ENCODE results near the gene ZFX.
"Not testable (repeated sequence)": the region's sequence is repeated elsewhere in the genome, so short reads cannot be mapped to it uniquely, and the experiment has no call there.

Gene ZFX

DNA sequence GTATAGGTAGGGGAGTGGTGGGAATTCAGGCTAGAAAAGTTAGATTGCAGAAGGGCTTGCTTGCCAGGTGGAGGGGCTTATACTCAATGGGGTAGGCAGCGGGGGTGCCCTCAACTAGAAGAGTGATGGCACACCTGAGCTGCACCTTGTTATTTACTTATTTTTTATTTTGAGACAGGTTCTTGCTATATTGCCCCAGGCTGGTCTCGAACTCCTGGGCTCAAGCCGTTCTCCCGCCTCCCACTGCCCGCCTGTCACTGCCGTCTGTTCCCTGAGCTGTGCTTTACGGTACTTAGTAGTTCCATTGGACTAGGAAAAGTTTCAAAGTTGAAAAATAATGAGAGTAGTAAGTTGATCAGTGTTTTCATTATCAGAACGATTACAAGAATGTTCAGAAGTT lies 2.0 kb downstream of the ZFX start:
- in situ Hi-C loops (cut with MboI; ENCODE audit: low sequenced_read_pairs): no loop called here

GRCh38 chrX:24153178-24153795 lies 3.8 kb downstream of the ZFX start:
- in situ Hi-C loops (cut with MboI; ENCODE audit: low sequenced_read_pairs): no loop called here

DNA sequence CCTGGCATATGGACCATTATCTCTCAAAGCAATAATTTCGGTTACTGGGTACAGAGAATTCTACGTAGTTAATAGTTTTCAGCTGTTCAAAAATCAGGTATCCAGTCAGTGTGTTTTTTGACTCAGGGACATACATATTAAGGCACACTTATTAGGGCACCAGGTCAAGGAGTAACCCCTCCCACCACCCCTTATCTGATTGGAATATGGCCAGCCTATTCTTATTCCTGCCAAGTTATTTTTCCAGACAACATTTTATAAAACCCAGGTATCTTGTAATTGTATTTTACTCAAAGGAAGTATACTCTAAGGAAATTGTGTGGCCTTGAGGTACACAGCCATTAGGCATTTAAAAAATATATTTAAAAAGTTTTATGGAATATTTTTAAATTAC lies 4.3 kb downstream of the ZFX start:
- in situ Hi-C loops (cut with MboI; ENCODE audit: low sequenced_read_pairs): no loop called here

DNA sequence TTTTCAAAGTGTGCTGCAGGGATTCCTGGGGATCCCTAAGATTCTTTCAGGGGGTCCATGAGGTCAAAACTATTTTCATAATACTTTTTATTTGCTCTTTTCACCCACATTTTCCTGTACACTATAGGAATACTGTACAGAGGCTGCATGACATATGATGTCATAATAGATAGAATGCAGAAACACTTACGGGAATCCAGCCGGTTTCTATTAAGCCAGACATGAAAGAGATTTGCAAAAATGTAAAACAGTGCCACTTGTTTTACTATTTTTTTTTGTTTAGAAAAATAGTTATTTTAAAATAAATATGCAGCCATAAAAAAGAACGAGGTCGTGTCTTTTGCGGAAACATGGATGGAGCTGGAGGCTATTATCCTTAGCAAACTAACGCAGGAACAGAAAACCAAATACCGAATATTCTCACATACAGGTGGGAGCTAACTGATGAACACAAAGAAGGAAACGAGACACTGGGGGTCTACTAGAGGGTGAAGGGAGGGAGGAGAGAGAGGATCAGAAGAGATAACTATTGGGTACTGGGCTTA lies 5.0 kb downstream of the ZFX start:
- in situ Hi-C loops (cut with MboI; ENCODE audit: low sequenced_read_pairs): no loop called here

DNA sequence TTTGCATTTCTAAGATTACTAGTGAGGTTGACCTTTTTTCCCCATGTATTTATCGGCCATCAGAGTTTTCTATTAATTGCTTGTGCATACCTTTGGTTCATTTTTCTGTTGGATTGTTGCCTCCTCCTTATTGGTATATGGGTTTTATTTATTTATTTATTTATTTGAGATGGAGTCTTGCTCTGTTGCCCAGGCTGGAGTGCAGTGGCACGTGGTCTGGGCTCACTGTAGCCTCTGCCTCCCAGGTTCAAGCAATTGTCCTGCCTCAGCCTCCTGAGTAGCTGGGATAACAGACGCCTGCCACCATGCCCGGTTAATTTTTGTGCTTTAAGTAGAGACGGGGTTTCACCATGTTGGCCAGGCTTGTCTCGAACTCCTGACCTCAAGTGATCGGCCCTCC lies 6.2 kb downstream of the ZFX start:
- in situ Hi-C loops (cut with MboI; ENCODE audit: low sequenced_read_pairs): not testable (repeated sequence)

DNA sequence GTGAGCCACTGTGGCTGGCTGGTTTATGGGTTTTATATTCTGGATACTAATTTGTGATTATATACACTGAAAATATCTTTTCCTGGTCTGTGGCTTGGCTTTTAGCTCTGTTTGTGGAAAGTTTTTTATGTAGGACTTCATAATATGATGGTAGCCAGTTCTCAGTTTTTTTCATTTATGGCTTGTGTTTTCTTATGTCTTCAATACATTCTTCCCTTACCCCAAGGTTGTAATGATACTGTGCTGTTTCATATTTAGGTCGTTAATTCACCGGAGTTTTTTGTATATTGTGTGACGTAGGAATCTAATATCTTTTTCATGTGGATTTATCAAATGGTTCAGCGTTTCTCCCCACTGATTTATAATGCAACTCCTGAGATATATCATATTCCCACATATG lies 6.6 kb downstream of the ZFX start:
- in situ Hi-C loops (cut with MboI; ENCODE audit: low sequenced_read_pairs): no loop called here

DNA sequence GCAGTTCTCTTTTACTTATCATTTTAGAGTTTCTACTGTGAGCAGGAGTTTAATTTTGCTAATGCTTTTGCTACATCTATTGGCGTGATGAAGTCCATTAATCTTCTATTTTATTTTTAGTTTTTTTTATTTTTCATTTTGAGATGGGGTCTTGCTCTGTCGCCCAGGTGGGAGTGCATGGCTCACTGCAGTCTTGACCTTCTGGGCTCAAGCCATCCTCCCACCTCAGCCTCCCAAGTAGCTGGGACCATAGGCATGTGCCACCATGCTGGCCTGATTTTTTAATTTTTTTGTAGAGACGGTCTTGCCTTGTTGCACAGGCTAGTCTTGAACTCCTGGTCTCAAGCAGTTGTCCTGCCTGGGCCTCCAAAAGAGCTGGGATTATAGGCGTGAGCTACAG lies 9.4 kb downstream of the ZFX start:
- in situ Hi-C loops (cut with MboI; ENCODE audit: low sequenced_read_pairs): no loop called here

- in situ Hi-C loops (cut with MboI; ENCODE audit: low sequenced_read_pairs): no loop called here
Measured at GRCh38 chrX:24166078-24166477, 16.5 kb downstream of the ZFX start.

DNA sequence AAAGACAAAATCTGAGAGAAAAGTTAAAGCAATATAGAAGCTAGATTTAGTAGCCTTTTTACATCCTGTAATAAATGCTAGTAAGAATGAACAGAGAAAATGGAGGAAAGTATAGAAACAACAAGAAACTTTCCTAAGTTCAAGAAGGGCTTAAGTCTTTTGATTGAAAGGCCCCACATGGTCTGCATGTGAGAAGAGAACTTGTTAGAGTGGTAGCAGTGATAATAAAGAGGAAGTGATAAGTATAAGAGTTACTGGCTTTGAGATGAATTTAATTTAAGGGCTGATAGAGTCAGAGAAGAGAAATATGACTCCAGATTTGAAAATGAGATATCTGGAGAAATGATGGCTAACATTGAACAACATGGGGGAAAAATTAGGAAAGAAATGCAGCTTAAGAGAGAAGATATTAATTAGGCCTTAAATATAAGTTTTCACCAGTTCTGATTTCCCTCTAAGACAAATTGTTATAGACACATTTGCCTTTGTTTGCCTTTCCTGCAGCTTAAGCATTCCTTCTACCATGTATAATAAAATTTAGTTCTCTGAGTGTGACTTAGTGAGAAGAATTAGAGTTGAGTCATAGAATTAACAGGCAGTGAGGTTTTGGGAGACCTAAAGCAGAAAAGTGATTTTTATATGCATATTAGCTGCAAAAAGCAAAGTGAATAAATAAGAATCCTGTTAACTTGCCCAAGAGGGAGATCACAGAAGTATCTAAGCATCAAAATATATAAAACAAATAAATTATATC lies 18.4 kb downstream of the ZFX start:
- in situ Hi-C loops (cut with MboI; ENCODE audit: low sequenced_read_pairs): no loop called here

- in situ Hi-C loops (cut with MboI; ENCODE audit: low sequenced_read_pairs): no loop called here
Measured at GRCh38 chrX:24168807-24169206, 19.3 kb downstream of the ZFX start.

DNA sequence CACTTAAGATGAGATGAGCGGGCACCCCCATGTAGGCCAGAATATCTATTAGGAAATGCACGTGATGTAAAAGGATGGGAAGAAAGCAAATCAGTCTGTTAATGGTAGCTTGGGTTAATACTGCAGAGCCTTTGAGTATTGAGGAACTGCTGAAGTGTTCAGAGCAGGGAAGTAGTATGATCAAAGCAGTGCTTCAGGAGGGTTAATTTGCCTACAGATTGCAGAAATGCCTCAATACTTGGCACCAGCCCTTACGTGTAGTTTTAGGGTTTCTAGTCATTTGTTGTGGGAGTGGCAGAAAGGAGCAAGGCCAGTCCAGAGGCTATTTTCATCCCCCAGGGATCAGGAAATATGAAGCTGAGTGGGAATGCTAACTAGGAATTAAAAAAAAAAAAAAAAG lies 19.7 kb downstream of the ZFX start:
- in situ Hi-C loops (cut with MboI; ENCODE audit: low sequenced_read_pairs): no loop called here

- in situ Hi-C loops (cut with MboI; ENCODE audit: low sequenced_read_pairs): no loop called here
Measured at GRCh38 chrX:24173115-24173847, 23.8 kb downstream of the ZFX start.

DNA sequence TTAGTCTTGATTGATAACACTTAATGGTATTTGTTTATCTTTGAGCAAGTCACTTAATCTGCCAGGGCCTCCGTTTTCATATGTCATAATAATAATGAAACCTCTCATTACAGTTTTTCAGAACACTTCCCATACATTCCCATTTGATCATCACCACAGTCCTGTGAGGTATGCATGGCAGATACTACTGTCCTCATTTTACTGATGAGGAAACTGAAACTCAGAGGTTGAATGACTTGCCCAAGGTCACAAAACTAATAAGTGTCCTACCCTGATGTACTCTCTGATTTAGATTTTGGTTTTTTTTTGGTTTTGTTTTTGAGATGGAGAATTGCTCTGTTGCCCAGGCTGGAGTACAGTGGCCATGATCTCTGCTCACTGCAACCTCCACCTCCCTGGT lies 25.7 kb downstream of the ZFX start:
- in situ Hi-C loops (cut with MboI; ENCODE audit: low sequenced_read_pairs): no loop called here

- in situ Hi-C loops (cut with MboI; ENCODE audit: low sequenced_read_pairs): no loop called here
Measured at GRCh38 chrX:24178441-24178840, 28.9 kb downstream of the ZFX start.

GRCh38 chrX:24184018-24184417 lies 34.5 kb downstream of the ZFX start:
- in situ Hi-C loops (cut with MboI; ENCODE audit: low sequenced_read_pairs): no loop called here

- in situ Hi-C loops (cut with MboI; ENCODE audit: low sequenced_read_pairs): no loop called here
Measured at GRCh38 chrX:24186483-24186882, 37.0 kb downstream of the ZFX start.

DNA sequence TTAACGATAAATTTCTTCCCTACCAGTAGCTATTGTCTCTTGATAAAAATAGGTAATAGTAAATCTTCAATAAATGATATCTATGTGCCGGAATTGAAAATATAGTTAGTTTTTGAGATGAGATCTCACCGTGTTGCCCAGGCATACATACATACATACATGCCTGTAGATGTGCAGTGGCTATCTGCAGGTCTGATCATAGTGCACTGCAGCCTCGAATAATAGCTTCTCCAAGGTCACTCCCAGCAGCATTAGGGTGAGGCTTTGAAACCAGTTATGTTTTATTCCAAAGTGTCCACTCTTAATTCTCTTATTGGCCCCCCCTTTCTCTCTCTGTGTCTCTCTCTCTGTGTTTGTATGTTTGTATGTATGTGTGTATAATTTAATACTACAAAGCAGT lies 37.5 kb downstream of the ZFX start:
- in situ Hi-C loops (cut with MboI; ENCODE audit: low sequenced_read_pairs): no loop called here

- in situ Hi-C loops (cut with MboI; ENCODE audit: low sequenced_read_pairs): no loop called here
Measured at GRCh38 chrX:24189490-24189889, 40.0 kb downstream of the ZFX start.

- in situ Hi-C loops (cut with MboI; ENCODE audit: low sequenced_read_pairs): no loop called here
Measured at GRCh38 chrX:24190500-24191156, 41.1 kb downstream of the ZFX start.

GRCh38 chrX:24196509-24196908 lies 47.0 kb downstream of the ZFX start:
- in situ Hi-C loops (cut with MboI; ENCODE audit: low sequenced_read_pairs): no loop called here

DNA sequence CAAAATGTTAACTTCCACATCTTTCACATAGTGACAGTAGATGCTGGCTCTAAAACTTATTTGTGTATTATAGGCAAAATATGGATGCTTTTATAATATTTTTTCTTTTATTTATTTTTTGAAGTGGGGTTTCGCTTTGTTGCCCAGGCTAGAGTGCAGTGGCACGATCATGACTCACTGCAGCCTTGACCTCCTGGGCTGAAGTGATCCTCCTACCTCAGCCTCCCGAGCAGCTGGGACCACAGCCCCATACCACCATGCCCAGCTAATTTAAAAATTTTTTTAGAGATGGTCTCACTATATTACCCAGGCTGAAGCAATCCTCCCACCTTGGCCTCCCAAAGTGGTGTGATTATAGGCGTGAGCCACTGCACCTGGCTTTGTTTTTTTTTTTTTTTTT lies 48.6 kb downstream of the ZFX start:
- in situ Hi-C loops (cut with MboI; ENCODE audit: low sequenced_read_pairs): no loop called here

All from HL-60/S4 treated with phorbol 12-myristate 13-acetate at 8.2 ng/mL for 4 days and 3 days (cell line).